ENCODE data around the gene ACBD6. TPM values are rescaled to one million over a fixed set of nuclear protein-coding genes. Genes with fewer than 3 reads are reported as not detected.

ACBD6 gene
- total RNA-seq, 1 donor from 2014 or later: 59.2 TPM

- DNase-seq (ENCODE audit: low read depth): no peak
These were observed 243.4 kb downstream of the ACBD6 start for GRCh38 chr1:180258935-180259334.

DNA sequence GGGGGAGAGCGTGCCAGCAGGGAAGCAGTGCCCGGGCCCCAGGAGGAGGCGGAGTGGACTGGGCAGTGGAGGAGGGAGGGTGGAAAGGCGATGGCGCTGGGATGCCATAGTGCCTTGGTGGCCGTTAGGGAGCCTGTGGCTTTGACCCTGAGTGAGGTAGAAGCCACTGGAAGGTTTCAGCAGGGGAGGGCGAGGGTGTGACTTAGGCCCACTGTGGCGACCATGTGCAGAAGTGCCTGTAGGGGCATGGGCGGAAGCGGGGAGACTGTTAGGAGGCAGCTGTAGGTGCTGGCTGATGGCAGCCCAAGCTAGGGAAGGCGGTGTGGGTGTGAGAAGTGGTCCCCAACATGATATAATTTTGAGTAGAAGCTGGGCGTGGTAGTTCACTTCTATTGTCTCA, 244.1 kb downstream of the ACBD6 start:
- DNase-seq (ENCODE audit: low read depth): no peak

GRCh38 chr1:180257486-180257885, 244.9 kb downstream of the ACBD6 start:
- DNase-seq (ENCODE audit: low read depth): no peak

- DNase-seq (ENCODE audit: low read depth): no peak
These were observed 245.4 kb downstream of the ACBD6 start for GRCh38 chr1:180257028-180257386.

DNA sequence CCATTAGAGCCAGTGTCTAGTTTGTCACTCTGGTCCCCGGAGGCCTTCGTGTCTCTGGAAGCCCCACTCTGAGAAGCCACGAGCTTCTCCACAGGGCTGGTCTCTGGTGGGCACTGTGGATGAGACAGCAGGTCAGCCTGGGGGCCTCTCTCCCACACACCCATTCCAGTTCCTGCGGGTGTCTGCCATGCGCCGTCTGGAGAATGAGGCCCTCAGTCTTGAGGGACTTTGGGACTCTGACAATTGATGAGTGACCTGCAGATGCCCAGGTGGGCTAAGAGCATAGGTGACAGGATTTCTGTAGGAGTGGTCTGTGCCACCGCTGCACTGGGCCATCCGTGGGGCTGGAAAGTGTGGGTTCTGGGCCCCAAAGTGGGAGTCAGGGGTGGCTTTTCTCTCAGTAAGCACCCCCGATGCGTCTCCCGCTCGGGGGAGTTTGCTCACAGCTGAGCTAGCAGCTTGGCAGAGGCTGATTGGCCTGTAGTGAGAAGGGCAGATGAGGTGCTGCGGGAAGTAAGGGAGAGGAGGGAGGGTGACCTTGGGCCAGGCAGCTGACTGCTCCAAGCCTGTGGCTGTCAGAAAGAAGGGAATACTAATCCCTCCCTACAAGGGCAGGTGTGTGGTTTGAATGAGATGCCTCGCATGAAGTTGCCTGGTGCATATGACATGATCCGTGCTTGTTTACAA, 245.9 kb downstream of the ACBD6 start:
- no peak for DNase-seq (ENCODE audit: low read depth)

- no peak for DNase-seq (ENCODE audit: low read depth)
These were observed 246.6 kb downstream of the ACBD6 start for GRCh38 chr1:180255536-180256340.

GRCh38 chr1:180254854-180255253, 247.5 kb downstream of the ACBD6 start:
- no peak for DNase-seq (ENCODE audit: low read depth)

- no peak for DNase-seq (ENCODE audit: low read depth)
These were observed 247.9 kb downstream of the ACBD6 start for GRCh38 chr1:180254496-180254819.

DNA sequence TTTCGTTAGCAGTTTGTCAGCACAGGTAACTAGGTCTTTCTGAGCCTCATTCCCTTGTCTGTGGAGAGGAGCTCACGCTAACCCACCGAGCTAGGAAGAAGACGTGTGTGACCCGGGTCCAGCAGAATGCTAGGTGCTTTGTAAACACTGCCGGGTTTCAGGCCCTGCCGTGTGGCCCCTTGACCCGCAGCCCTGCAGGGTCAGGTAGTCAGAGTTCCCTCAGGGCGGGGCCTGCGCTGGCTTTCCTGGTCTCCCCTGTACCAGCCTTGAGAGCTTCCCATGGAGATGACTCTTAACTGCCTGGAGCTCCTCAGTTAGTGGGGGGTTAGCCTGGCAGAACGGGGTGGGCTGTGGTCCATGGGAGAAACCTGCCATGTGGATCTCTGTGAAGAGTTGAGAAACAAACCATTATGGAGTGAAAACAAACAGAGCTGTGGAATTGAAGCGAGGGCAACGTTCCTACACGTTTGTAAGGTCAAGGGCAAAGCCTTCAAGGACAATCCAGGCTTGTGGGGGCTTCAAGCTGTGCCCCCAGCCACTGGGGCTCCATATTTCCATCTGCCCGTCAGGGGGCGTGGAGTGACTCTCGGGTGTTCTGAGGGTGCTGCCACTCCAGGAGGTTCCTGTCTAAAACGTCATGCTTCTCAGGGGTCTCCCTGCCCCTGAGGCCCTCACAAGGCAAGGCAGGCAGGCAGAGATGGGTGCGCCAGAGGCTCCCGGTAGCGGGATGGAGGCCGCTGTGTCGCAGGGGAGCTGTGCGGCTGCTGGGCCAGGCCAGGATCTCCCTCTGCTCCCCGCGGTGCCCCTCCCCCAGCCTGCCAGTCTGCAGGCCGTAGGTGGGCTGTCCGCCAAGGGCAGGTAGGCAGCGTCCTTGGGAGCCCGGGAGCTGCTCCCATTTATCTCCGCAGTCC, 248.5 kb downstream of the ACBD6 start:
- no peak for DNase-seq (ENCODE audit: low read depth)

DNA sequence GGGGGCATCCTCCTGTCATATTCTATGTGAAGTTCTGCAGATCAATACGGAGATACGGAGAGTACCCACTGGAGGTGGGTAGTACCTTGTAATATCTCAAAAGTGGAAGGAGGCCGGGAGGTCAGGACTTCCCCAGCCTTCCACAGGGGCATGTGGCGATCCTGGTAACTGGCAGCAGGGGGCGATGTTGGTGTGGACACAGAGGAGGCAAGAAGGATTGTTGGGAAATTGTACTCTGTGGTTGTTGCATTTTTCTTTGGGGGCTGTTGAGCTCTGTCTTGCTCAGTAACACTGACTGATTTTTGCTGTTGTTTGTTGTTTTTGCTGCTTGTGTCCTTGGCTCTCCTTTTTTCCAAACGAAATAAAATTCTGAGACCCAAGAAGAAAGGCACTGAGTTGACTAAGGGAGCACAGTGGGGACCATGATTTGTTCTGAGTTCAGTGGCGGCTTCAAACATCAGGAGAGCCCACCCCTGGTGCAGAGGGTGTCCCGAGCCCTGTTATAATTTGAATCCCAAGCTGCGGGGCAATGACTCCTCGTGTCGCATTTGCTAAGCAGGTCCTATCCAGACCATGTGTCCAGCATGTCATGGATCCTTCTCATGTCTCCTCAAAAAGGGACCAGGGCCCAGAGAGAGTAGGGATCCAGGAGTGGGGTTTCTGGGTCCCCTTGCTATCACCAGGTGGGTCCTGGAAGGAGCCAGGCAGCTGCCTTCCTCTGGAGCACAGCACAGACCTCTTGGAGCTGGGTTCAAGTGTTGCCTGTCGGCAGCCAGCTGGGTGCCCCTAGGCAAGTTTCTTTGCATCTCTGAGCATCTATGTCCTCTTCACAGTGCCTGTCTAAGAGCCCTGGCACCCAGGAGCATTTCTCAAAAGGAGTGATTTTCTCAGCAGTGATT, 249.5 kb downstream of the ACBD6 start:
- DNase-seq (ENCODE audit: low read depth): peak; percentile 70

- DNase-seq (ENCODE audit: low read depth): no peak
These were observed 250.7 kb downstream of the ACBD6 start for GRCh38 chr1:180251526-180252305.

DNA sequence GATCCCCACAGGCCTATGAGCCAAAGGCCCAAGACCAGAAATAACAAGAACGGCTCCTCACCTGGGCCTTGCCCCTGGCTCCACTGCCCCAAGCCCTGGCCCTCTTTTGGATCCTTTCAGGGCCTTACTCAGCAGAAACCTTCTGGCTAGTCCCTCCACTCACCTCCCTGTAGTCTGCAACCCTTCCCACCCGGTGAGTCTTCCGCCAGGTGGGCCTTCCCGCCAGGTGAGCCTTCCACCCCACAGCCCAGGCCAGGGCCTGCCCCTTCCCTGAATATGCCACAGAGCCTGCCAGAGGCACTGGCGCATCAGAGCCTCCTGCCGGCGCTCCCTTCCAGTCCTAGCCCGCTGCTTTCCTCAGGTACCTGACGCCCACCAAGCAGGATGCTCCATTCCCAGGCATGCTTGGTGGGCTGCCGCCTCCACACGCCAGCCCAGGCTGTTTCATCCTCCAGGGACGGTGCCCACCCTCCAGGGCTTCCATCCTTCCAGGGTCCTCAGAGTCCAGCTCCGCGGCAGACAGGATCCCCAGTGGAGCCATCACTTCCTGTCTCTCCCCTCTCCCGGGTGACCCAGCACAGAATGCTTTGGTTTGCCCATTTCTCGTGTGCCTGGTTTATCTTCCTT, 251.4 kb downstream of the ACBD6 start:
- no peak for DNase-seq (ENCODE audit: low read depth)

DNA sequence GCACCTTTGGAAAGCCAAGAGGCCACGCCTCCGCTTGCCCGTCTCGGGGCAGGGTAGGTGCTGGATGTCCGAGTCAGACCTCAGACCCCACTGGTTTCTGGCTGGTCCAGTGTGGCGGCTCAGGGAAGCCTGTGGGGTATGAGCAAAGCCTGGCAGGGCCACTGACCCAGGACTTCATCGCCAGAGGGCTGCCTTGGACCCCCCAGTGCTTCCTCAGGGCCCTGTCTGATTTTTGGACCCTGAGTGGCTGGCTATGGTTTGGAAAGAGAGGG, 251.9 kb downstream of the ACBD6 start:
- no peak for DNase-seq (ENCODE audit: low read depth)

GRCh38 chr1:180249725-180250498, 252.5 kb downstream of the ACBD6 start:
- DNase-seq (ENCODE audit: low read depth): peak; percentile 37

DNA sequence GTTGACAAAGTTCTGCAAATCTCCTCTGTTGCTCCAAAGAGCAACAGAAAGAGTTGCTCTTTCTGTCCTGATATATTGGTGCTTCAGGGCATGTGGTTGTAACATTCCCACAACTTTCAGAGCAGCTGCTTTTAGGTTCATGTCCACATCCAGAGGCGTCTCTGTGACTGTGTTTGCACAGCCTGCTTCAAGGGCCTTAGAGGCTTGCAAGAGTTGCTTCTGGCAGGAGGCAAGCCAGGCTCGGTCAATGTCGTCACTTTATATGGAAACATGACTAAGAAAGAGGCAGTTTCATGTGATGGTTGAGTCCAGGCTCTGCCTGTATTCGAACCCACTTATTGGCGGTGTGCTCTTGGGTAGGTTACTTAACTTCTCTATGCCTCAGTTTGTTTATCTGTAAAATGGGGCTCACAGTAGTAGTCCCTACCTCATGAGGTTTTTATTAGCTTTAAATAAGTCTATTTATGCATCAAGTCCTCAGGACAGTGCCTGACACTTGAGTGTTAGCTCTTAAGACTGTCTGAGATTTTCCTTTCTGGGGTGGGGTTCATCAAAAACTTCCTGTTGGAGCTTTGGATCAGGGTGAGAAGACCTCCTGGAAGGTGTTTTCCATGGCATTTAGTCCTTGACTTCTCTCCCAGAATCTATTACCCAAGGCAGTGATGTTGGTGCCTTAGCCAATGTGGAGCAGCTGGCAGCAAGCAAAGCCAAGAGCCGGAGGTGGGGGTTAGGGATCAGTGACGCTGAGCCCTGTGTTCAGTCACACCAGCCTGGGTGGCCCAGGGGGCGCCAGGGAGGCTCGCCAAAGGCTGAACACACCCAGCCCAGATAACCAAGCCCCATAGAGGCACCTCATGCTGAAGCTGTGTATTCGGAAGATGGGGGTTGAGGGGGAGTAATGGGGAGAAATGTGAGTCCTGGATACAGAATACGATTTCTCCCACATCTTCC, 253.4 kb downstream of the ACBD6 start:
- DNase-seq (ENCODE audit: low read depth): peak; percentile 49

- no peak for DNase-seq (ENCODE audit: low read depth)
These were observed 254.2 kb downstream of the ACBD6 start for GRCh38 chr1:180248176-180248575.

- no peak for DNase-seq (ENCODE audit: low read depth)
These were observed 254.8 kb downstream of the ACBD6 start for GRCh38 chr1:180247580-180247979.

- no peak for DNase-seq (ENCODE audit: low read depth)
These were observed 255.3 kb downstream of the ACBD6 start for GRCh38 chr1:180247061-180247460.
